OCI-LY1 (cell line): Measurements from ENCODE around the gene MROH7.

Experiments used
- H2AFZ ChIP-seq: fragments of 200-600 bp; sonication (generic), shearing (Covaris generic); 2 replicates; pipeline ENCODE4 v1.6.0; 2014; ENCODE audit warnings: antibody characterized with exemption, mild to moderate bottlenecking, low read length
- H3F3A ChIP-seq: fragments of 200-600 bp; sonication (generic), shearing (Covaris generic); 2 replicates; pipeline ENCODE4 v1.6.0; 2014; ENCODE audit warnings: mild to moderate bottlenecking, antibody characterized with exemption, low read length, moderate library complexity; ENCODE audit not compliant: insufficient read depth
- H3K27ac ChIP-seq: fragments of 200-600 bp; sonication (generic); 2 replicates; pipeline ENCODE4 v1.5.1; 2014; ENCODE audit warnings: low read length, mixed run types, mild to moderate bottlenecking, low read depth; ENCODE audit not compliant: poor library complexity, severe bottlenecking
- H3K27me3 ChIP-seq: fragments of 200-600 bp; sonication (generic); 2 replicates; pipeline ENCODE4 v1.6.0; 2014; ENCODE audit warnings: antibody characterized with exemption, mild to moderate bottlenecking, low read length, moderate library complexity; ENCODE audit not compliant: insufficient read depth
- H3K36me3 ChIP-seq: fragments of 200-600 bp; sonication (generic); 2 replicates; pipeline ENCODE4 v1.6.1; 2014; ENCODE audit warnings: mild to moderate bottlenecking, antibody characterized with exemption, low read length, moderate library complexity, mixed read lengths; ENCODE audit not compliant: insufficient read depth
- H3K4me1 ChIP-seq: fragments of 200-600 bp; sonication (generic); 2 replicates; pipeline ENCODE4 v1.5.1; 2014; ENCODE audit warnings: mild to moderate bottlenecking, low read length, moderate library complexity; ENCODE audit not compliant: insufficient read depth, severe bottlenecking
- H3K4me2 ChIP-seq: fragments of 200-600 bp; sonication (generic), shearing (Covaris generic); 2 replicates; pipeline ENCODE4 v1.6.1; 2014; ENCODE audit warnings: low read length
- H3K4me3 ChIP-seq: fragments of 200-600 bp; sonication (generic); 2 replicates; pipeline ENCODE4 v1.5.1; 2014; ENCODE audit warnings: low read length, low read depth, mild to moderate bottlenecking, mixed read lengths; ENCODE audit not compliant: poor library complexity, severe bottlenecking
- H3K79me2 ChIP-seq: fragments of 200-600 bp; shearing (Covaris generic); 2 replicates; pipeline ENCODE4 v1.6.1; 2016; ENCODE audit warnings: mixed run types, low read length, mixed read lengths; ENCODE audit not compliant: insufficient read depth
- H3K9ac ChIP-seq: fragments of 200-600 bp; sonication (generic), shearing (Covaris generic); 2 replicates; pipeline ENCODE4 v1.6.1; 2014; ENCODE audit warnings: mild to moderate bottlenecking, low read length, mixed read lengths
- H3K9me2 ChIP-seq: fragments of 200-600 bp; sonication (generic), shearing (Covaris generic); 2 replicates; pipeline ENCODE4 v1.6.1; 2014; ENCODE audit warnings: low read depth, mild to moderate bottlenecking, low read length, mixed read lengths
- H3K9me3 ChIP-seq: fragments of 200-600 bp; shearing (Covaris generic); 2 replicates; pipeline ENCODE4 v1.6.1; 2014; ENCODE audit warnings: low read length, mixed read lengths
- H4K20me1 ChIP-seq: fragments of 200-600 bp; sonication (generic), shearing (Covaris generic); 2 replicates; pipeline ENCODE4 v1.6.0; 2016; ENCODE audit warnings: mild to moderate bottlenecking, low read length; ENCODE audit not compliant: insufficient read depth
- CTCF ChIP-seq: fragments of 200-600 bp; sonication (generic), shearing (Covaris generic); IDR thresholded peaks from 2 replicates; pipeline ENCODE4 v1.5.1; 2017; ENCODE audit warnings: mild to moderate bottlenecking, antibody characterized with exemption, low read length, moderate library complexity, mixed read lengths
- EZH2 ChIP-seq: fragments of 200-600 bp; sonication (generic), shearing (Covaris generic); IDR thresholded peaks from 2 replicates; pipeline ENCODE4 v1.8.0; 2017; ENCODE audit warnings: borderline replicate concordance, mixed run types, mild to moderate bottlenecking, antibody characterized with exemption, low read length, moderate library complexity, mixed read lengths

Gene MROH7

DNA sequence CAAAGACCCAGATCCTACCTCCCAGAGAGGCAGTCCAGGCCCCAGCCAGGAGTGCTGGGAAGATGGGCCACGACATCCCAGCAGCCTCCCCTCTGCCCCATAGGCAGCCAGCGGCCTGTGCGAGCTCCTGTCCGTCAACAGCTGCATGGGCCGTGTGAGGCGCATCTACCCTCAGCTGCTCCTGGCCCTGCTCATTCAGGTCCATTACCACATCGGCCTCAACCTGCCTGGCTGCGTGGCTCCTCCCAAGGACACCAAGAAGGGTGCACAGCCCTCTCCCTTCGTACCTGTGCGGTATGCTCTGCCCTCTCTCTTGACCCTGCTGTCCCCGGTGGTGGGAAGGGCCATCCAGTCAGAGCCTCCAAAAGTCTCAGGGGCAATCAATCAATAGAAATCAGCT, 44.6 kb downstream of the MROH7 start:
- no peak overlapping the region for H3K9ac ChIP-seq

DNA sequence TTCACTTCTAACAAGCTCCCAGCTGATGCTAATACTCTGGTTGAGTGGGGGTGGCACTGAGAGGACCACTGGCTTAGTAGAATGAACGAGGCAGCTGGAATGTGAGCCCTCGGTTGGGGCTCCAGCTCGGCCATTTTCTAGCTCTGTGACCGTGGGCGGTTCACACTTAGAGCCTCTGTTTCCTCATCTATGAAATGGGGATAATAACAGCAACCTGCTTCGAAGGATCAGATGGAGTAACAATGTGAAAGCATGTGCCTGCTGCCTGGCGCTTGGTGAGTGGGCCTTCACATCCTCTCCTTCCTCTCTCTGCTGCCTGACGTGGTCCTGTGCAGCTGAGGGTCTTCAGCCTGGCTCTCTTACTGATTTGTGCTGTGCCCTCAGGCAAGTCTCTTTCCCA, 53.2 kb downstream of the MROH7 start:
- no peaks in the 10 kb centered on the region for H3K4me1 ChIP-seq
- no peak overlapping the region for H3K4me2 ChIP-seq
- H2AFZ ChIP-seq: no peak overlapping the region
- H3K9me2 ChIP-seq: no peaks in the 10 kb centered on the region
- H3K79me2 ChIP-seq: no peaks in the 10 kb centered on the region
- H3K27ac ChIP-seq: no peak overlapping the region
- H3K27me3 ChIP-seq: no peaks in the 10 kb centered on the region
- TF ChIP-seq CTCF (no peak), EZH2 (no peak)
- no peaks in the 10 kb centered on the region for H3K9me3 ChIP-seq
- no peaks in the 10 kb centered on the region for H3F3A ChIP-seq
- no peak overlapping the region for H3K9ac ChIP-seq
- H4K20me1 ChIP-seq: no peaks in the 10 kb centered on the region
- H3K36me3 ChIP-seq: no peaks in the 10 kb centered on the region
- H3K4me3 ChIP-seq: no peak overlapping the region

More for the DNA sequence above, 44.6 kb downstream of the MROH7 start:
- H3K27ac ChIP-seq: no peak overlapping the region
- no peaks in the 10 kb centered on the region for H3K36me3 ChIP-seq
- no peak for TF ChIP-seq EZH2
- H3K79me2 ChIP-seq: no peaks in the 10 kb centered on the region
- no peak overlapping the region for H2AFZ ChIP-seq
- H3K4me2 ChIP-seq: no peak overlapping the region
- no peaks in the 10 kb centered on the region for H3K4me1 ChIP-seq
- H4K20me1 ChIP-seq: no peaks in the 10 kb centered on the region
- no peaks in the 10 kb centered on the region for H3K27me3 ChIP-seq
- H3K9me2 ChIP-seq: no peaks in the 10 kb centered on the region
- H3K4me3 ChIP-seq: no peak overlapping the region
- no peaks in the 10 kb centered on the region for H3K9me3 ChIP-seq
- H3F3A ChIP-seq: no peaks in the 10 kb centered on the region

DNA sequence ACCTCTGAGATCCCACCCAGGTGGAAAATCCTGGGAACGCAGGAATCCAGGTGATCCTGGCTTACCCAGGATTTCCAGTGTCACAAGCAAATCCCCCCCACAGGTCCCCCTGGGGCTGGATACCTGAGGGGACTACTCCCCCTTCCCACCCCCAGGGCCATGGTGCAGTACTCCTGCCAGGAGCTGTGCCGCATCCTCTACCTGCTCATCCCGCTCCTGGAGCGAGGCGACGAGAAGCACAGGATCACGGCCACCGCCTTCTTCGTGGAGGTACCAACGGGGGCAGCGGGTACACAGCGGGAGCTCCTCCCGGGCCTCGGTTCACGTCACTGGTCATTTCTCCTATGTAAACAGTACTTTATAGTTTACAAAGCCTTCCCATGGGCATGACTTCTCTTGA, 53.6 kb downstream of the MROH7 start:
- no peaks in the 10 kb centered on the region for H3K36me3 ChIP-seq
- H3K9me2 ChIP-seq: no peaks in the 10 kb centered on the region
- no peaks in the 10 kb centered on the region for H3F3A ChIP-seq
- TF ChIP-seq CTCF (no peak), EZH2 (no peak)
- no peak overlapping the region for H2AFZ ChIP-seq
- no peak overlapping the region for H3K4me3 ChIP-seq
- H3K9me3 ChIP-seq: no peaks in the 10 kb centered on the region
- no peak overlapping the region for H3K4me2 ChIP-seq
- no peaks in the 10 kb centered on the region for H3K4me1 ChIP-seq
- H3K27ac ChIP-seq: no peak overlapping the region
- H4K20me1 ChIP-seq: no peaks in the 10 kb centered on the region
- no peaks in the 10 kb centered on the region for H3K27me3 ChIP-seq
- no peaks in the 10 kb centered on the region for H3K79me2 ChIP-seq
- no peak overlapping the region for H3K9ac ChIP-seq

- H3K9me3 ChIP-seq: no peaks in the 10 kb centered on the region
- TF ChIP-seq CTCF (no peak), EZH2 (no peak)
- H3K4me1 ChIP-seq: no peaks in the 10 kb centered on the region
- no peaks in the 10 kb centered on the region for H4K20me1 ChIP-seq
- no peak overlapping the region for H3K9ac ChIP-seq
- H3K27ac ChIP-seq: no peak overlapping the region
- no peaks in the 10 kb centered on the region for H3F3A ChIP-seq
- no peaks in the 10 kb centered on the region for H3K36me3 ChIP-seq
- no peak overlapping the region for H3K4me3 ChIP-seq
- H3K9me2 ChIP-seq: no peaks in the 10 kb centered on the region
- no peaks in the 10 kb centered on the region for H3K79me2 ChIP-seq
- no peak overlapping the region for H3K4me2 ChIP-seq
- no peak overlapping the region for H2AFZ ChIP-seq
- H3K27me3 ChIP-seq: no peaks in the 10 kb centered on the region
Measured at GRCh38 chr1:54695764-54696163, 54.2 kb downstream of the MROH7 start.
